Left lung (tissue), 10 donors: Measurements from ENCODE around the gene ALS2. TPM values are rescaled to one million over a fixed set of nuclear protein-coding genes. Genes with fewer than 3 reads are reported as not detected.

ENCODE experiments used
- ATAC-seq: fragments of 200-7000 bp; cut with Tn5 transposase; one replicate; pipeline ENCODE4 v1.9.1; 2020; ENCODE audit warnings: moderate library complexity
- DNase-seq, 4 donors: peaks; one replicate each; pipeline ENCODE4 v3.0.0-alpha.2; 2013 to 2020
- H3K27ac ChIP-seq, 2 donors: fragments of 200-600 bp; sonication (generic) in 1 of 2; one replicate each; pipeline versions ENCODE4 v1.5.0 to v1.8.0; 2020 to 2021
- H3K27me3 ChIP-seq, 2 donors: fragments of 200-600 bp; sonication (generic) in 1 of 2; one replicate each; pipeline versions ENCODE4 v1.5.0 to v1.8.0; 2020 to 2021
- H3K36me3 ChIP-seq, 2 donors: fragments of 200-600 bp; sonication (generic) in 1 of 2; one replicate each; pipeline versions ENCODE4 v1.5.0 to v1.8.0; 2020 to 2021
- H3K4me1 ChIP-seq, 2 donors: fragments of 200-600 bp; one replicate each; pipeline ENCODE4 v1.8.0; 2021
- H3K4me3 ChIP-seq, 2 donors: fragments of 200-600 bp; sonication (generic) in 1 of 2; one replicate each; pipeline versions ENCODE4 v1.5.0 to v1.8.0; 2020 to 2021; ENCODE audit warnings: mild to moderate bottlenecking in 1 of 2
- H3K9me3 ChIP-seq, 2 donors: fragments of 200-600 bp; sonication (generic) in 1 of 2; one replicate each; pipeline versions ENCODE4 v1.5.0 to v1.8.0; 2020 to 2021
- intact Hi-C, 2 donors: fragments of 100-400 bp; cut with DNase I; formaldehyde crosslinking; loops; one replicate each; pipeline versions ENCODE4 v1.11.2 to v1.14.2; 2022
- polyA plus RNA-seq, 6 donors: library from polyadenylated mRNA; unstranded; fragments of 120-200 nt; gene quantifications; one replicate each; pipeline ENCODE4 v1.2.1, GENCODE V29; 2013; ENCODE audit not compliant: insufficient read length in 6 of 6
- total RNA-seq, 2 donors: library from RNA; stranded (reverse); fragmentation: NEBNext Ultra II Directional; extraction: Animal tissue kit (Norgen Biotek cat#: 25700); gene quantifications; one replicate each; pipeline ENCODE4 v1.2.1, GENCODE V29; 2021
- TF ChIP-seq, protein P1 (sequence below), 2 donors: fragments of 200-600 bp; sonication (generic) in 1 of 2; IDR thresholded peaks; one replicate each; pipeline versions ENCODE4 v1.5.0 to v1.8.0; 2021; ENCODE audit warnings: antibody characterized with exemption in 2 of 2
- donor health status: DM: no; HTN: yes; CAD: no.
- donor health status: DM: no; HTN: no; CAD: no.

Gene ALS2
- total and polyA plus RNA-seq, 8 donors: 22.9 to 31.0 (median 28.4) TPM

DNA sequence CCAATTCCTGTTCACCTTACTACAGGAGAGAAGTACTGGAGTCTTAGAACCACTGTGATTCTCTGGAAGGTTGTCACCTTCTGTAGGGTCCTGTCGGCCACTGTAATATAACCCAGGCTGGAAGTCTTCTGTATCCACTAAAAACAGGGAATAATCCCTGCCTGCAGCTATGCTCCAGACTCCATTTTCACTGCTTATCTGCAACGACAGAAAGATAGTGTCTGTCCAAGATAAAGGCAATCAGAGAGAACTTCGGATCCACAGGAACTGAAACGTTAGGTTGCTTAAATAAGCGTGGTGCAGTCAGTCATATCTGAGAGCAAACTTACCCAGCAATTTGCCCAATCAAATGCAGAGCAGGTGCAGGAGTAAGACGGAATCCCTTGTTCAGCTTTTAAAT, 34.2 kb downstream of the ALS2 start:
- TF ChIP-seq, protein P1, sequence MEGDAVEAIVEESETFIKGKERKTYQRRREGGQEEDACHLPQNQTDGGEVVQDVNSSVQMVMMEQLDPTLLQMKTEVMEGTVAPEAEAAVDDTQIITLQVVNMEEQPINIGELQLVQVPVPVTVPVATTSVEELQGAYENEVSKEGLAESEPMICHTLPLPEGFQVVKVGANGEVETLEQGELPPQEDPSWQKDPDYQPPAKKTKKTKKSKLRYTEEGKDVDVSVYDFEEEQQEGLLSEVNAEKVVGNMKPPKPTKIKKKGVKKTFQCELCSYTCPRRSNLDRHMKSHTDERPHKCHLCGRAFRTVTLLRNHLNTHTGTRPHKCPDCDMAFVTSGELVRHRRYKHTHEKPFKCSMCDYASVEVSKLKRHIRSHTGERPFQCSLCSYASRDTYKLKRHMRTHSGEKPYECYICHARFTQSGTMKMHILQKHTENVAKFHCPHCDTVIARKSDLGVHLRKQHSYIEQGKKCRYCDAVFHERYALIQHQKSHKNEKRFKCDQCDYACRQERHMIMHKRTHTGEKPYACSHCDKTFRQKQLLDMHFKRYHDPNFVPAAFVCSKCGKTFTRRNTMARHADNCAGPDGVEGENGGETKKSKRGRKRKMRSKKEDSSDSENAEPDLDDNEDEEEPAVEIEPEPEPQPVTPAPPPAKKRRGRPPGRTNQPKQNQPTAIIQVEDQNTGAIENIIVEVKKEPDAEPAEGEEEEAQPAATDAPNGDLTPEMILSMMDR (IDR thresholded peaks at IDR 0.05): no peak
- intact Hi-C loops: no loop called here

DNA sequence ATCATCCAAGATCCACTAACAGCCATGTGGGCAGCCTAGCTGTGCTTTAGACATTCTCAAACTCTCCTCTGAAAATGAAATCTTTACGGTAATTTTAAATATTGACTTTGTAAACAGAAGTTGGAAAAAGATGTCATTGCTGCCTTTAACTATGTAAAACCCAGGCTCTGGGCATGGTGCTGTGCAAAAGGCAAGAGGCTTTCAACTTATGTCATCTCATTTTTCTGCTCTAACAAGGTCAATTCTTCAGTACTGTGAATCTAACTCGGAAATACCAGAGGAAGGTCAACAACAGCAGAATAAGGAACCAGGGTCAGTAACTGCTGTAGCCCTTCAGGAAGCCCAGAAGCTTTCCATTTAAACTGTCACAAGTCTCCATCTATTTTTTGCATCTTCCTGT, 45.2 kb downstream of the ALS2 start:
- Histone ChIP-seq H3K4me1 (no peaks in the 10 kb centered on the region), H3K4me3 (no peak overlapping the region), H3K27ac (no peak overlapping the region), H3K27me3 (no peaks in the 10 kb centered on the region), H3K36me3 (peaks cover 0 to 51% of the 10 kb centered on the region in 2 donors), H3K9me3 (peaks cover 0 to 9% of the 10 kb centered on the region in 2 donors)
- DNase-seq: no peak
- TF ChIP-seq, protein P1 (IDR thresholded peaks at IDR 0.05): no peak
- no peak for ATAC-seq
- intact Hi-C loops: no loop called here

More for the DNA sequence above, 34.2 kb downstream of the ALS2 start:
- ATAC-seq (no peak), DNase-seq (no peak)
- H3K36me3 ChIP-seq: peaks cover 3 to 66% of the 10 kb centered on the region in 2 donors
- no peaks in the 10 kb centered on the region for H3K9me3 ChIP-seq
- H3K27ac ChIP-seq: no peak overlapping the region
- no peaks in the 10 kb centered on the region for H3K4me1 ChIP-seq
- H3K27me3 ChIP-seq: no peaks in the 10 kb centered on the region
- H3K4me3 ChIP-seq: no peak overlapping the region

DNA sequence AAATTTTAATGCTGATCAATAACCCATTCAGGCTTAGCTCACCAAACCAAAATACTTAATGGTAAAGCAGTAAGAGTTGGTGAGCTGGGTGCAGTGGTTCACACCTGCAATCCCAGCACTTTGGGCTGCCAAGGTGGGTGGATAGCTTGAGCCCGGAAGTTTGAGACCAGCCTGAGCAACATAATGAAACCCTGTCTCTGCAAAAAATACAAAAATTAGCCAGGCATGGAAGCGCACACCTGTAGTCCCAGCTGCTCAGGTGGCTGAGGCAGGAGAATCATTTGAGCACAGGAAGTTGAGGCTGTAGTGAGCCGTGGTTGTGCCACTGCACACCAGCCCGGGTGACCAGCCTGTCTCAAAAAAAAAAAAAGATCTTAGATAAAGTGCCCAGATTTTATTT, 46.6 kb downstream of the ALS2 start:
- no peaks in the 10 kb centered on the region for H3K27me3 ChIP-seq
- ATAC-seq: no peak
- TF ChIP-seq, protein P1 (IDR thresholded peaks at IDR 0.05): no peak
- DNase-seq: no peak
- no peak overlapping the region for H3K4me3 ChIP-seq
- intact Hi-C loops: no loop called here
- peaks cover 0 to 52% of the 10 kb centered on the region in 2 donors for H3K36me3 ChIP-seq
- peaks cover 0 to 9% of the 10 kb centered on the region in 2 donors for H3K9me3 ChIP-seq
- H3K27ac ChIP-seq: no peak overlapping the region
- H3K4me1 ChIP-seq: no peaks in the 10 kb centered on the region

DNA sequence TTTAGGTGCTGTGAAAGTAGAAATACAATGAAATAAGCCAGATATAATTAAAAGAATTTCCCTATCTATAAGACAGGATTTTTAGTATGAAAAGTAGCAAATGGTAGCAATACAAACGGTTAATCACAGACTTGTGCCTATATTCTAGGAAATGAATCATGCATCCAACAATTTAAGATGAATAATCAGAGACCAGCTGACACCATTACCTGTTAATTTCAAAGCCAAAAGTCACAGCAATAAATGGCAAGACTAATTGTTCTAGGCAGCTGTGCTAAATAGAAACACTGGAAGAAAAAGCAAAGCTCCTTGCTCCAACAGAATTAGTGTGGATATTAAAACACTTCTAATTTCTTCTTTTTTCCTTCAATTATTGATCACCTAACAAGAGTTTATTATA, 47.2 kb downstream of the ALS2 start:
- peaks cover 0 to 57% of the 10 kb centered on the region in 2 donors for H3K36me3 ChIP-seq
- no peak for DNase-seq
- TF ChIP-seq, protein P1 (IDR thresholded peaks at IDR 0.05): no peak

DNA sequence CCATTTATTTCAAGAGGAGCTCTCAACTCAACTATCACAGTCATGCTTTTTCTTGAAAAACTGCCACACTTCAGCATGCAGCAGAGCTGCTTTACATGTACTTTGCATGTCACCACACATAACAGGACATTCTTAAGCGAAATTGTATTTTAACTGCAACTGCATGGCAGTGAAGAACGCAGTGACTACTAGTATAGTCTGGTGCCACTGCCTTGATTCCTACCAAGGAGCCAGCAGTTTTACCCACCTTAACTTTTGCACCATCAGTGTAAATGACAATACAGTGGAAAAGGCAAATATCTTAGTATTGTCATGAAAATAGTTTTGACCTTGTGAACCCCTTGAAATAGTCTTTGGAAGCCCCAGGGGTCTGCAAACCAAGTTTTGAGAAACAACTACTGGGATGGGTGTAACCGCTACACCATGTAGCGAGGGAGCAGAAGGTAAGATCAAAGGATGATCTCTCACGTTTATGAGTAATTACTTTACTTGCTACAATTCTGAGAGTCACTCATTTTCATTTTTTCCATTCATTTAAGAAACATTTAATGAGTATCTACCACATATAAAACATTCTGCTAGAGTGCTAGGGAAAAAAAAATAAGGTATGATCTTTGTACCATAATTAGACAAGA, 50.0 kb downstream of the ALS2 start:
- Histone ChIP-seq H3K4me3 (no peak overlapping the region), H3K36me3 (peaks cover 0 to 57% of the 10 kb centered on the region in 2 donors), H3K27ac (no peak overlapping the region), H3K4me1 (no peaks in the 10 kb centered on the region), H3K27me3 (no peaks in the 10 kb centered on the region), H3K9me3 (no peaks in the 10 kb centered on the region)
- intact Hi-C loops: no loop called here
- ATAC-seq (no peak), DNase-seq (no peak)
- TF ChIP-seq, protein P1 (IDR thresholded peaks at IDR 0.05): no peak

More for the DNA sequence above, 47.2 kb downstream of the ALS2 start:
- no peak for ATAC-seq
- intact Hi-C loops: no loop called here
- Histone ChIP-seq H3K27ac (no peak overlapping the region), H3K4me1 (no peaks in the 10 kb centered on the region), H3K27me3 (no peaks in the 10 kb centered on the region), H3K9me3 (peaks cover 0 to 9% of the 10 kb centered on the region in 2 donors), H3K4me3 (no peak overlapping the region)
